HG03457 (cell line): ENCODE data around the gene RUNX1.

ENCODE experiments used
- ATAC-seq: cut with Tn5 transposase; IDR thresholded peaks from one replicate; pipeline ENCODE4 v1.9.1; 2021; ENCODE audit warnings: moderate number of reproducible peaks; ENCODE audit not compliant: unreplicated experiment

Gene RUNX1

DNA sequence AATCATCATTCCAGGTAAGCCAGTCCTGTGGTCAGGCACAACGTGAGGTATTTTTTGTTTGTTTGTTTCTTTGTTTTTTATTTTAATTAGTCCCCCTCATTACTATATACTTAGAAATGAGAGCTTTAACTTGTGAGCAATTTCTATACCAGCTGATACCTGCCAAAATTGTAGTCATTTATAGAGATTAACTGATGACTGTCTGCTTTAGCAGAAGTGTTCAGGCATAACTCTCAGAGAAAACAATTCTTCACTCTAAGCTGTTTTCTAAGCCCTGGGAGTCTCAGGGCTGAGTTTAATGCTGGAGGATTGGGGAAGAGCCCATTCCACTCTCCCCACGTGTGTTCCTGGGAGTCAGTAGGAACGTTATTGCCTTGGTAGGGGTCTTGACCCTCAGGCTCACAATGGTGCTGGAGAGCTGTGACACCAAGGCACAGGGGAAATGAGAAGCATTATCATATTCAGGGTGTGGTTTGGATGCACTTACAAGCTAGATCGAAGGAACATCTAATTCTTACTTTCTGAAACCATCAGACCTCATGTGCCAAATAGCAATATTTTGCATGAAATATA is 212.1 kb downstream of the RUNX1 start:
- ATAC-seq: no peak

DNA sequence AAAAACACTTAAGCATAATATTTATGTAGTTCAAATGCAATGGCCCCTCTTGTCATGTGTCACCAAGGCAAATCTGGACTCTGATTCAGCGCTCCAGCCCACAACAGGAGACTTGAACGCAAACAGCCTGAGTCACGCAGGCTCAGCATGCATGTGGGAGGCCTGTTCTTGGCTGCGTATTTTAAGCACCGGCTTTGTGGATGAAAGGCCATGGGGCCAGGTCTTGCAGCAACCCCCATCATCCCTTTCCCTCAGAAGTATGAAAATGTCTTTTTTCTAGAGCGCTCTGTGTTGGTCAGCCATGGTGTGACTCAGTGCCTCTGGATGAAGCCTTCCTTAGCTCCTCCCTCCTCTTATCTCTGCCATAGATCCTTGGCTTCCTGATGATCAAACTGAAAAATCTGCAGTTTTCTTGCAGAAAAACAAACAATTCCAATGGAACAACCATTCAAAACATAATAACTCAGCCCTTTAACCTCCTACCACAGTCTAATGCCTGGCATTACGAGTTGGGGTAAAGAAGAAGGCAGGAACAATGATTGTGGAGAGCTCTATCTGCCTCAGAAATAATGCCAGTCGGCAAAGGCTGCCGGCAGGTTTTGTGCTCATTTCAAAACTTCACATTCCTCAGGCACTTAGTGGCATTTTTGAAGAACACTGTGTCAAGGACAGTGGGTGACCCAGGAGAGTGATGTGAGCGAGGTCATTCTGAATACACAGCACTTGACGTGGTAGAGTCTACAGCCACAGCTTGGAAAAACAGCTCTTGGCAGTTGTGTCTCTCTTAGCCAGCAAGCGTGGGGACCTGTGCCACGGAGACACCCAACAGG is 212.8 kb downstream of the RUNX1 start:
- no peak for ATAC-seq

DNA sequence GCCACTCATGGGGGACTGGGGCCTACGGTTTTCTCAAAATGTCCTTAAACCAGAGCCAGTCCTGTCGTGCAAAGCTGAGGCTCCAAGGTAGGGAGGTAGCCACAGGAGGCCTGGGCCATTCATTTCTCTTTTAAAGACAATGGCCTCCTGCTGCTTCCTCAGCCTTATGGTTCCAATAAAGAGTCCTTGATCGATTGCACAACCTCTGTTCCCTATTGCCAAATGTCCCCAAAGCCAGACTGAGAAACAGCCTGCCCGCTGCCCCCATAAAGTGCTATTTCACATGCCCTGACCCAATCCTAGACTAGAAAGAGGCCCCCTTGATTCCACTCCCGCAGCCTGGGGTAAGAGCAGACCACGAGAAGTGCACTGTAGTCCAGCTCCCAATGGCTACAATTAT is 213.6 kb downstream of the RUNX1 start:
- ATAC-seq: no peak

DNA sequence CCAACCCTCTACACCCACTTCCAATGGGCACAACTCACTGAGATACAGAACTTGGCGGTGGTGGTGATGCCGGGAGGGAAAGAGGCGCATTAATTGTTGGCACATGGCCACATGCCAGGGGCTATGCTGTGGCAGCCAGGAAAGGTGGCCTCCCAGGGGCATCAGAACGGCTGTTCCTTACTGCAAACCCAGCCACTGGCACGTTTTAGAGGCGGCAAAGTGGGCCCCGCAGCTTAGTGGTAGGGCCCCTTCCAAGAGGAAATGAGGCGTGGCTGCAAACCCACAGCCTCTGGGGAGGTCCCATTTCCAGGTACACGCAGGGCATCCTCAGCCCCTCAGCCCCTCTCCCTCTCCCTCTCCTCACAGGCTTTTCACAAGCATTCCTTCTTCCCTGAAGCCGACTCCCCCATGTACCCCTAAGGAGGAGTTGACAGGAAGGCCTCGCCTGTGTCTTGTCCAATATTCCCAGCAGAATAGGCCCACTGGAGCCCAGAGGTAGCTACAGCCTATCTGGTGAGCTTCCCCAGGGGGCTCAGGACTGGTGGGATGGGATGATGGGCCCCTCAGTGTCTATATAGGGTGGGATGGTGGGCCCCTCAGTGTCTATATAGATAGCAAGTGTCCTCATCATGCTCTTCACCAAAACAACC is 214.1 kb downstream of the RUNX1 start:
- no peak for ATAC-seq

DNA sequence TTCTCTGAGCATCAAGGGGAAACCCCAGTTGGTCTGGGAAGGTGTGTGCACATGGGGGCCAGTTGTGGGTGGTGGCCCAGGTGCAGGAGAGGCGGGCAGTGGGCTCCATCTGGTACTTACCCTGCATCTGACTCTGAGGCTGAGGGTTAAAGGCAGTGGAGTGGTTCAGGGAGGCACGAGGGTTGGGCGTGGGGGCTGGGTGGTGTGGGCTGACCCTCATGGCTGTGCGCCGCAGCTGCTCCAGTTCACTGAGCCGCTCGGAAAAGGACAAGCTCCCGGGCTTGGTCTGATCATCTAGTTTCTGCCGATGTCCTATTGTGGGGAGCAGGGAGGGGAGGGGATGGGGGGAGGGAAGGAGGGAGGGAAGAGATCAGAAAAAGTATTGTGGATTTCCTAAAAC is 214.8 kb downstream of the RUNX1 start:
- ATAC-seq: no peak

DNA sequence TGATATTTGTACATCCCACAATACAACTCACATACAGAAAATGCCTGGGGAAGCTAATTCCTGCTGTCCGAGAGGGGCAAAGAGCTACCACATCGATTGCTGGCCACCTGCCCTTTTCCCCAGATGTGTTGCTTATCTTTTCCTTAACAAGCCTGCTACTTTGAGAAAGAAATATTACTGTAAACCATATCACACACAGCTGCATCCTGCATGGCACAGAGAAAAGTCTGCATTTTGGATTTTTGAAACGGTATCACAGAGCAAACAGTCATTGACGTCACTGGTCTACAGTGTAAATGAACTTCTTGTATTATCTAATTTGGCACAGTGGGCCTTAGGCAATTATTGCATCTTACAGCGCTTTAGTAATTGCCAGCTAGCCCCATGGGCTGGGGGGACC is 215.6 kb downstream of the RUNX1 start:
- ATAC-seq: no peak

DNA sequence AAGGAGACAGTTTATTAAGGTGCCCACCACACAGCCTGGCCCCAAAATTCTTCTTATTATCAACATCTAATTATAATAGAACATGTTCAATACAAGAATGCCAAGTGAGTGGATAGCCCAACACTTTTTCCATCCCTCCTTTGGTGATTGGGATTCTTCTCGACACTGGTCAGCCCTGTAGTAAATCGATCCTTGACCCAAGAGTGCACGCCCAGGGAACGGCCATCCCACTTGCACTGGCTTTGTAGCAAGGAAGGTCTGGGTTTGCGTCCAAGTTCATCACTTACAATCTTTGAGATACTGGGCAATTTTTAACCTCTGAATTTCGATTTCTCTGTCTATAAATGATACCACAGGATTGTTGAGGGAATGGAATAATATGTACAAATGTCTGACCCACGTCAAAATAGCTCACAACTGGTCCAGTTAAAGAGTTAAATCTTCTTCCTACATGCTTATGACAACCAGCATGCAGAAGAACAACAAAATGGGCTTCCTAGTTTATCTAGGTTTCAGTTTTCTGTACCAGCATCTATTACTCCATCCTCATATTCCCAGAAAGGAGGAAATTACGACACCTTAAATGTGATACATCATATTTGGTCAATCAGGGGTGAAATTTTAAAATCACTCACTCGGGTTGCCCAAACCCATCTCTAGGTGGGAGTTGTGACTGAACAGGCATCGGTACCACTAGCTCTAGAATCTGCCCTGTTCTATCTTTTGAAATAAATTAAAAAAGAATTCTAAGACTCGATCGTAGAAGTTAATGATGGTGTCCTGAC is 218.5 kb downstream of the RUNX1 start:
- no peak for ATAC-seq

DNA sequence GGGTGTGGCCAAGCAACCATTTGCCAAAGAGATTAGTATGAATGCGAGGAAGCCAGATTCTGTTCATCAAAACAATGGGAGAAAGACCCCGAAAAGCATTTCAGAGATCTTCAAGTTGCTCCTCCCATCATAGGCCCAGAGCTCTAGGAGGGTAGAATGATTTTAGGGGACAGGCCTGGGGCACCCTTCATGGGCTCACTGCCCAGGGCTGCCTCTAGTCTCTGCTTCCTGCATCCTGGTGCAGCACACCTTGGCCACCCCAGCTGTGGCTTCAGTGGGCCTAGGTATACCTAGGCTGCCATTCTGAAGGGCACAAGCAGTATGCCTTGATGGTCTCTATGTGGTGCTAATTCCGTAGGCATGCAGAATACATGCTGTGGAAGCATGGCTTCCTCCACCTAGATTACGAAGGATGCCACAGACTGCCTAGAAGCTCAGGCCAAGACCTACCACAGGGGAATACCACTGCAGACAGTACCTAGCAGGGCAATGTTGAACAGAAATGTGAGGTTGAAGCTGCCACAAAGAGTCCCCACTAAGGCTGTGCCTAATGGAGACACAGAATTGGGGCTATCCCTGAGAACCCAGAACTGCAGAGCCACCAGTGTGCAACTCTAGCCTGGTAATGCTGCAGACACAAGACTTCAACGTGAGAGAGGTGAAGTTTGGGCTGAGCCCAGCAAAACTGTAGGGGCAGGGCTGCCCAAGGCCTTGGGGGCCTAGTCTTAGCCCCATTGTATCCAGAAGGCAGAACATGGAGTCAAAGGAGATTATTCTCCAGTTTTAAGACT is 221.5 kb downstream of the RUNX1 start:
- ATAC-seq: no peak

DNA sequence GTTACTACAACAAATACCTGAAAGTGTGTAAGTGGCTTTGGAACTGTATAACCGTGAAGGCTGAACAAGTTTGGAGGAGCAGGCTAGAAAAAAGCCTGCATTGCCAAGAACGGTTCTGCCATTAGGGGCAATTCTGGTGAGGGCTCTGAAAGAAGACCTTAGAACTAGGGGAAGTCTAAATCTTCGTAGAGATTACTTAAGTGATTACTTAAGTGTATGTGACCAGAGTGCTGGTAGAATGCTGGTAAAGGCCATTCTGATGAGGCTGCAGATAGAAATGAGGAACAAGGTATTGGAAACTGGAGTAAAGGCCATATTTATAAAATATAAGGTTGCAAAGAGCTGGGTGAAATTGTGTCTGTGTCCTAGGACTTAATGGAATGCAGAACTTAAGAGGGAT is 222.3 kb downstream of the RUNX1 start:
- no peak for ATAC-seq

DNA sequence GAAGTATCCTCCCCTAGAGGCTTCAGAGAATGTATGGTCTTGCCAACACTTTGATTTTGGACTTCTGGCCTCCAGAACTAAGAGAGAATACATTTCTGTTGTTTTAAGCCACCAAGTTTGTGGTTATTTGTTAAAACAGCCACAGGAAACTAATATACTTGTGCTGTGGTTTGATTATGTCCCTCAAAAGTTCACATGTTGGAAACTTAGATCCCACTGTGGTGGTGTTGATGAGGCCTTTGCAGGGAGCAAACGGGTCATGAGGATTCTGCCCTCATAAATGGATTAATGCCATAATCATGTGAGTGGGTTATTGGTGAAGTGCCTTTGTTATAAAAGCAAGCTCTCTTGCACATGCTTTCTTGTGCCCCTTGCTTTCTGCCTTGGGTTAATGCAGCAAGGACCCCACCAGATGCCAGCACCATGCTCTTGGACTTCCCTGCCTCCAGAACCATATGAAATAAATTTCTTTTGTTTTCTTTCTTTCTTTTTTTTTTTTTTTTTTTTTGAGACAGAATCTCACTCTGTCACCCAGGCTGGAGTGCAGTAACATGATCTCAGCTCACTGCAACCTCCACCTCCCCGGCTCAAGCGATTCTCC is 223.1 kb downstream of the RUNX1 start:
- no peak for ATAC-seq

DNA sequence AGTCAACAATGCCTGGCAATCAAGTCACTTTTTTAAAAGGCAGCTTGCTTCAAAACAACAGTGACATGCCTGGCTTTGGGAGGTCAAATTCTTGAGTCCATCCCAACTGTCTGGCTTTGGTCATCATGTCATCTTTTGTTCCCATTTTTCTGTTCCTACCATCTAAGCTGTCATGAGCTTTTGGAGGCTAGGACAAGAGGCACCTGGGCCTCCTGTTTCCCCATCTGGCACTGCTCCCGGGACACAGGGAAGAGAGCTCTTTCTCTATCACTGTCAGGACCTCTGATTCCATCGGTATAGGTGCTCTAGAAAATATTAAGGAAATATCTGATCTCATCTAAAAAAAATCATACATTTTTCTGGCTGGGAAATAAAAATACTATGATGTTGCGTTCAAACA is 224.0 kb downstream of the RUNX1 start:
- no peak for ATAC-seq

DNA sequence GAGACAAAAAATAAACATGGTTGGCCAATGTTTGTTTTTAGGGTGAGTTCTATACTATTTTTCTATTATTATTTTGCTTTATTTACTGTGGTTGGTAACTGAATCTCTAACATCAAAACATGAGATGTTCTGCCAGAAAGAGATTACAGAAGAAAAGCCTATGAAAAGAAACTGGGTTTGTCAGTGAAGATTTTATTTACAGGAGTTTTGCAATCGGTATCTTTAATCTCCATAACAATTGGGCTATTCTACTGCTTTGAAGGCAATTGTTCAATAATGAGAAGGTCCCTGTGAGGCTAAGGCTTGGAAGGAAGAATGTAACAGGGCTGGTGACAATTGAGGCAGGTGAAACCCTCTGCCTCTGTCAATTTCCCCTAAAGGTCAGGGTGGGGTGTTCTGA is 224.8 kb downstream of the RUNX1 start:
- ATAC-seq: no peak

DNA sequence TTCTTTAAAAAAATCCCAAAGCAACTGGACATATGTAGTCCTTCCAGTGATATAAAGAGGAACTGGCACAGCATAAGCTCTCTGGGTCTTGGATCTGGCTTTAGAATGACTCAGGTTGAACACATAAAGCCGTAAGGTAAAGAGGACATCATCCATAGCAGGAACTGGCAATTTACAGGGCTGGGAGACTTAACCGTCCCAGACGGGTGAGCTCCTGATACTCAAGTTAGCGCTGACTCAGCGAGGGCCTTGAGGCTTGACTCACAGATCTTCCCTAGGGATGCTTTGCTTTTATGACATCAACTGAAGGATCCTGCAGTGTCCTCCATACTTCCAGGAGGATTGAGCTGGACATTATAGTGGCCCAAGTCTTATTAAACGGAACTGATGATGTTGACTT is 226.2 kb downstream of the RUNX1 start:
- ATAC-seq: no peak

DNA sequence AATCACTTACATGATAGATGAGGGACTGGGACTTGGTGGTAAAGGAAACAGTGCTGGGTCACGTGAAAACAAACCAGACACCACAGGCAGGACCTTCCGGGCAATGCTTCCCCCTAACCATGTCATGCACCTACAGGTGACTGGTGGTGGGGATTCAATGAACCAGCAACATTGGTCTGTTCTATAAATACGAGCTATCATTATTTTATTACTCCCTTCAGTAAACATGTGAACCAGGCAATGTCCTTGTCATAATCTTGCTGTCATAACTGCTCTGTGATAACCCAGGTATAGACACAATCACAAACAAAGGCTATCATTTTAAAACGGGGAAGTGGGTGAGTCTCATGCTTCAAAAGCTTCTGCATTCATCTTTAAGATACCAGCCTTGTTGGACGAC is 226.9 kb downstream of the RUNX1 start:
- ATAC-seq: no peak

DNA sequence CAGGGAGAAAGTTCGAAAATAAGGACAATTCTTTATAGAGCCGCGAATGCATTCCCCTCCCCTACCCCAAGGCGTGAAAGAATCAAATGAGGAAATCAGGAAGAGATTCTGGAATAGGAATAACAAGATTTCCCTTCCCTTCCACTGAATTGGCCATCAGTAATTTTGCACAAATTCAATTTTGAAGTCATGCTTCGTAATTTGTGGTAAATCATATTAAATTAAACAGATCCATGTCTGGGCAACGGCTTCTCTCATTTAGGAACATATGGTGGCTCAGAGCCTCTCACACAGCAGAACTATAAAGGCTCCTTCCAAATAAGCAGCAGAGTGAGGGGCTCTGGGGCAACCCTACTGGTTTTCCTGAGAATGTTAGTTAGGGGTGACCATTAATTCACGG is 227.4 kb downstream of the RUNX1 start:
- no peak for ATAC-seq

DNA sequence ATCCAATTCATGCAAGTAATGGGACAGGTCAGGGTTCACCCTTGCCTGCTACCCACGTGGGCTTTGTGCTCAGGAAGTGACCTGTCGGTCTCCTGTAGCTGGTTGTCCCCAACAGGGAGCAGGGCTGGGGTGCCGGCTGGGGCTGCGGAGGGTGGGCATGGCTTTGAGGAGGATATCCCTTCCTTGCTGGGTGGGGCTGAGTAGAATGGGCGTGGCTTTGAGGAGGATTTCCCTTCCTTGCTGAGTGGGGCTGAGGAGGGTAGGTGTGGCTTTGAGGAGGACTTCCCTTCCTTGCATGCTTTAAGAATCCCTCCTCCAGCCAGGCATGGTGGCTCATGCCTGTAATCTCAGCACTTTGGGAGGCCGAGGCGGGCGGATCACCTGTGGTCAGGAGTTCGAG is 229.1 kb downstream of the RUNX1 start:
- no peak for ATAC-seq

DNA sequence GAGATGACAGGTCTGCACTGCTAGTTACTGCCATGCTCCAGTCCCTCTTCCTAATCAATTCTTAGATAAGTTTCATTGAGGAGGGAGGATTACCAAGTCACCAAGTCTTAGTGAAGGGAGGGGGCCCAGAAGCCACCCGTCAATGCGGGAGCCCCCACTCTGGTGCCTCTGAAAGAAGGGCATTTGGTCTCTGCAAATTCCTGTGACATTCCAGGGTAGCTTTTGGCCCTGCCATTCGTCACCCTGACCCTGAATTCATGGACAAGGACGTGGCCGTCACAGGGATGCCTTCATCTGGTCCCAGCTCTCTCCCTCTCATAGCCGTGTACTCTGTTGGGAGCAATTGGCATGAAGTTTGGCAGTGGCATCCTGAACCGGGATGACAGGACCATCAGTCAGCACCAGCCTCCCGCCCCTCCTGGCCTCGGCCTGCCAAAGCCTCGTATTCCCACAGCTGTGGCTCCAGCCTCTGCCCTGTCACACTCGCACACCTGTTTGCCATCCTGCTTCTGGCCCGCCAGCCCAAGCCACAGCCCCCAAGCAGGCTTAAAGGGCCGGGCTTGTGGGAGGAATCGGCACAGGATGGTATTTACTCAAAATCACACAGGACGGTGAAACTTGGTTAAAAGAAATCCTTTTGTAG is 229.6 kb downstream of the RUNX1 start:
- ATAC-seq: no peak

DNA sequence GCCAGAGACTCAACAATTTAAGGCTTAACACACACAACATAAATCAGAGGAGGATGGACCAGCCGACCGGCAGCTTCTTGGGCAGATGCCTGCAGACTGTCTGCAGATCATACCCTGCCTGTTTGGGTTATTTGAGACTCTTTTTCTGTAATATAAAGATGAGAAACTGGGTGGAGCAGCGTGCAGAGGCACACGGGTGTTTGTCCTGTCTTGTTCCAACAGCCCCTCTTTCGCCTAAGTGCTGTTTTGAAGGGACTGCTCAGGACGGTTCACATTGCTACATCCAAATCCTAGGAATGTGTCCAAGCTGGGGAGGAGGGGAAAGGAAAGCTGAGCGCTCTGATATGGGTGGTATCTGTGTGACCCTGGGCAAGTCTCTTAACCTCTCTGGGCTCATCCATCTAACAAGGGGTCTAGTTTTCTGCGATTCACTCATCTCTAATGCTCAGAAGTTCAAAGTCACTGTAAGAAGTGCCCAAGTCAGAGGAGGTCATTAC is 230.4 kb downstream of the RUNX1 start:
- ATAC-seq: no peak

DNA sequence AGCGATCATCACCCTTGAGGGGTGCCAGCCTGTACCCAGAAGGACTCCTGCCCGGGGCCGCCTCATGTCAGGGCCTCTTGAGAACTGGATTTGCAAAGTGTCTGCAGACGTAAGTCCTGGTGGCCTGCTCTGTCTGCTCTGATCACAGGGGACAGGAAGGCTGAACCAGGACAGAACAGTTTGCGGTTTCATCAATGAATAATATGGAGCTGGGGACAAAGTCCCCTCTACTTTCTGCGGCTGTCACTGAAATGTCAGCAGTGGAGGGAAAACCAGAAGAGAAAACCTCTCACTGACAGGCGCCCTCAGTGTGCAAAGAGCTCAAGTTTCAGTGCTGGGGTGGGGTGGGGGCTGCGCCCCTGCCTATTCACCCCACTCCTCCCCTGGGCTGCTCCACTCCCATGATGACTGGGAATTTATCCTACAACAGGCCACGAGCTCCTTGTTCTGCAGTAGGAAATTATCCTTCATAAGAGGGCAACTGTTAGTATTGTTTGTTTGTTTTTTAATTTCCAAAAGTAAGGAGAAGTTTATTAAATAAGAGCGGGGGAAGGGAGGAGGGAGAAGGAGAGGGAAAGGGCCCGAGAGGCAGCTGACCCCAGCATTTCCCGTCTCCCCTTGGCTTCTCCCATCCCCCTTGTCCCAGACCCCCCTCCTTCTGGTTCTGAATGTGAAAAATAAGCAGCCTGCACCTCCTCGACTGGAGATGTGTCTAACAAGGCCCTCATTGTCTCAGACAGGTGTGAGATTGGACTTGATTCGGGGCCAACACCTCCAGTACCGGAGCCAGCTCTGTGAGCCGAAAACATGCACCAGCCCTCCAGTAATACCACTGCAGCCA is 231.1 kb downstream of the RUNX1 start:
- no peak for ATAC-seq
